Hematopoietic multipotent progenitor cell treated with erythropoietin and hydrocortisone succinate and interleukin-3 and kit ligand, for 15 days (in vitro differentiated cells): ENCODE results near the gene PLA2G6.

ENCODE experiments used
- DNase-seq: peaks from one replicate; pipeline ENCODE4 v3.0.0-alpha.2; 2015; ENCODE audit warnings: low spot score

The PLA2G6 gene

GRCh38 chr22:38070250-38070921 lies 111.2 kb downstream of the PLA2G6 start:
- no peak for DNase-seq

- DNase-seq = no peak
Observed at GRCh38 chr22:38069372-38070249, 112.0 kb downstream of the PLA2G6 start.

GRCh38 chr22:38068641-38069371 lies 112.8 kb downstream of the PLA2G6 start:
- no peak for DNase-seq

- no peak for DNase-seq
Observed at GRCh38 chr22:38067761-38068360, 113.8 kb downstream of the PLA2G6 start.

GRCh38 chr22:38067028-38067415 lies 114.6 kb downstream of the PLA2G6 start:
- no peak for DNase-seq

- DNase-seq = no peak
Observed at GRCh38 chr22:38066381-38067027, 115.1 kb downstream of the PLA2G6 start.

GRCh38 chr22:38065539-38065938 lies 116.1 kb downstream of the PLA2G6 start:
- no peak for DNase-seq

GRCh38 chr22:38062791-38063190 lies 118.8 kb downstream of the PLA2G6 start:
- no peak for DNase-seq
